Measurements from ENCODE around the gene TBC1D20.
"Not testable (repeated sequence)": the region's sequence is repeated elsewhere in the genome, so short reads cannot be mapped to it uniquely, and the experiment has no call there.

TBC1D20 gene

GRCh38 chr20:478010-478948, 15.9 kb upstream of the TBC1D20 start:
- intact Hi-C loops (cut with DNase I), result loop anchor here (5.0 kb wide), 1 partner anchor 121 kb away; no protein-coding TSS in a partner anchor
- DNase-seq, result no peak

GRCh38 chr20:476561-477249, 14.4 kb upstream of the TBC1D20 start:
- intact Hi-C loops (cut with DNase I), result loop anchor here (5.0 kb wide), 1 partner anchor 119 kb away; no protein-coding TSS in a partner anchor
- DNase-seq, result not testable (repeated sequence)

DNA sequence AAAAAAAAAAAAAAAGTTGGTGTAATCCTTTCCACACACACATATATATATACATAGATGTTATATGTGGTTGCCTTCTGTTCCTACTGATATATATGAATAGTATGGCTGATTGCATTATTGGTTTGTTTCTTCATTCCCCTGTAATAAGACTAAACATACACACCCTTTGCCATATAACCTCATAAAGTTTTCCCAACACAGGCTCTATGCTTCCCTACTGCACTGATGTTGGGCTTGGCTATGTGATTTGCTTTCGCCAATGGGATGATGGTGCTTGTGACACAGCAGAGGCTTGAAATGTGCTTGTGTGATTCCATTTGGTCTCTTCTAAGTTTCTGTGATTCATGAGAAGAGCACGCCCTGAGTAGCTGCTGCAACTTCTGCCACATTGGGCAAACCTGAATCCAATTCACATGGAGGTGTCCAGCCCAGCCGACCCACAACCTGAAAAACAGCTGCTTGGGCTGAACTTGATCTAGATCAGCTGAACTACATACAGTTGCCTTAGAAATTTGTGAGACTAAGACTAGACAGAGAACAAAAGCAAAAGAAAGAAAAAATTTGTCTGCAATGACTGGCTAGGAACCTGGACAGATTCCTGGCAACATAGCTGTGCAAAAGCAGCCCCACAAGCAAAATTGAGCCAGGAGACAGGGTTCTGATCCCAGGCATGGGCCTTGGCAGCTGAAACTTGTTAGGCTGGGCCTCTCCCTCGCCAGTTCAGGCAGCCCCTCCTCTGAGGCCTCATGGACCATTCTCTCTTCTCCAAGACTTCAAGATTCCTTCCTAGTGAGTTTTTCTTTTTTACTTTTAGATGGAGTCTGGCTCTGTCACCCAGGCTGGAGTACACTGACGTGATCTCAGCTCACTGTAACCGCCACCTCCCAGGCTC, 13.4 kb upstream of the TBC1D20 start:
- DNase-seq, result no peak
- intact Hi-C loops (cut with DNase I), result loop anchor here (5.0 kb wide), 1 partner anchor 118 kb away; no protein-coding TSS in a partner anchor

DNA sequence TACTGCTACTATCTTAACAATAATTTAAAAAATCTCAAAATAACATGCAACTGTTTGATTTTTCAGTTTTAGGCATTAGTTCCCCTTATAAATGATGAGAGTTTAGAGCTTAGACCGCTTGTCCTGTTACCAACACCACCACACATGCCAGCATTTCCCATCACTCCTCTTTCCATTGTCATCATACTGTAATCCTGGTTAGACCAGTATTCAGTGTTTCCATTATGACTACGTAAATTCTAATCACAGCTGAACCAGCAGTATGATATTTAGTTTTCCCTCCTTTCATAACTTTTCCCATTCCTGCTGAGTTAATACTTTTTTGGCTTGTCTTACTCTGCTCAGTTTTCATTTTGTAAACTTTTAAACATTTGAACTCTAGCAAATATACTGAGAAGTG, 12.2 kb upstream of the TBC1D20 start:
- DNase-seq, result no peak
- intact Hi-C loops (cut with DNase I), result no loop called here

DNA sequence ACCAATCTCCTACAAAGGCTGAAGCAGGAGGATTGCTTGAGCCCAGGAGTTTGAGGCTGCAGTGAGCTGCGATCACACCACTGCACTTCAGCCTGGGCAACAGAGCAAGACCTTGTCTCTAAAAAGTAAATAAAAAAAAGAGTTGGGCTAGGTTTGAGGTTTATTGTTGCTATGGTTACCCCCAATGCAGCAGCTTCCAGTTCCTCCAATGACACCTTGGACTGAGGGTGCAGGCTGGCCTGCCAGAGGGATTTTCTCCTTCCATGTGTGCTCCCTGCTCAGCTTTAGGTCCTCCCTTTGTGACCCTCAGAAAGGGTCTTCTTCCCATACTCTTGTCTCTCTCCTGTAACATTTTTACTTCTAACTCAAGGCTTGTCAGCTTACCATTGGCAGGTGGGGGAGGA, 10.6 kb upstream of the TBC1D20 start:
- intact Hi-C loops (cut with DNase I), result no loop called here
- DNase-seq, result no peak

DNA sequence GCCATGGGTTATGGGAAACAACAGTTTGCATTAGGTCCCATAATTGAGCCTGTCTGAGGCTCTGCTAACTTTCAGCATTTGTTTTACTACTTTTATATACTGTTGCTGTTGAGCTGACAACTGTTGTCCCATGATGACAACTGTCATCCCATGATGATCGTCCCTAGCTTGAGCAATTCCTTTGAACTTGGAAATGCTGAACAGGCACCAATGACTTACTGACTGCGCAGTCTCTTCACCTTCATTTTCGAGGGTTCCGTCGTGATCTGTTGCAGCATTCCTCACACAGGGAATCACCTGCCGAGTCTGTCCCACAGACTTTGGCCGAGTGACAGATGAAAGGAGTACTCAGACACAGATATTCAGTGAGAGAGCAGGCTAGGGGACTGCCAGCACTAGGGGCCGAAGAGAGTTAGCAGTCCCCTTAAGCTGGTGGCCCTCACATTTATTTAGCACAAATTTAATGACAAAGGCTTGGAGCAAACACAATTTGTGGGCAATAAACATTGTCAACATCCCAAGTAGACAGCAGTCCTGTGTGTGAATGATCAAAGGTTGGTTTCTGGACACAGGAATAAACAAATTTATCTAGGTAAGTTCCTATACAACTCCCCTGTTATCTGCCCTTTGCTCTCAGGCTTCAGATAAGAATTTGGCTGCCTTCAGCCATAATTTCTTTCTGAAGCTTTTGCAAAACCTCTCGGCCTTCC, 10.0 kb upstream of the TBC1D20 start:
- no peak for DNase-seq
- intact Hi-C loops (cut with DNase I), result no loop called here

DNA sequence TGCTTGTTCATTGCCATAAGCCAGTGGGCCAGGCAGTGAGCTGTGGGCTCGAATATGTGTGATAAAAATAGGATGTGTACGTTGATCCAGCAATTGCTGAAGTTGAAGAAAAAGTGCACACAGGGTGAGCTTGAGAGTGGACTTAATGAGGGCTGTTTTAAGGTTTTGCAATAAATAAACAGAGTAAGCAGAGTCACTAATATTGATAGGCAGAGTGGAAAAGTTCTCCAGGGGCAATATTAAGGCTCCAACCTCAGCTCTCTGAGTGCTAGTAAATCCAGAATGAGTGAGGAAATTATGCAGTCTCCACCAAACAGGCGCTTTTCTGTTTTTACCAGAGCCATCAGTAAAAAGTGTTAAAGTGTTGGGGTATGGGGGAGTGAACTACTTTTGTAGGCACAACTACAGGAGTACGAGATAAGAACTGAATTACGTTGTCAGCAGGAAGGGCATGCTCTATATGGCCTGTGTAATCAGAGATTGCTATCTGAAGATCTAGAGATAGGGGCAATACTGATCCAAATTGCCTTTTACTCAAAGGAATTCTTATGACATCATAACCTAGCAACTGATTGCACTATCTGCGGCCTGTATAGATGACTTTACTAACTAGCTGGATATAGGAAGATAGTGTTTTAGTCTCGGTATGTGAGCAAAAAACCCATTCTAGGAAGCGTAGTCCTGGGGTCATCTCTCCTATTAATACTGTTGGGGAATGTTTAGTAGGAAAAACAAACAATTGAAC, 7.6 kb upstream of the TBC1D20 start:
- DNase-seq, result no peak
- intact Hi-C loops (cut with DNase I), result loop anchor here (5.0 kb wide), 1 partner anchor 68 kb away; no protein-coding TSS in a partner anchor

DNA sequence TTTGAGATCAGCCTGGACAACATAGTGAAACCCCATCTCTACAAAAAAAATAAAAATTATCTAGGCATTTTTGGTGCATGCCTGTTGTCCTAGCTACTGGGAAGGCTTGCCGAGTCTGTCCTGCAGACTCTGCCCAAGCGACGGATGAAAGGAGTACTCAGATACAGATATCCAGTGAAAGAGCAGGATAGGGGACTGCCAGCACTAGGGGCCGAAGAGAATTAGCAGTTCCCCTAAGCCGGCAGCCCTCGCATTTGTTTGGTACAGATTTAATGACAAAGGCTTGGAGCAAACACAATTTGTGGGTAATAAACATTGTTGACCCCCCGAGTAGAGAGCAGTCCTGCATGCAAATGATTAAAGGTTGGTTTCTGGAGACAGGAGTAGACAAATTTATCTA, 5.4 kb upstream of the TBC1D20 start:
- DNase-seq, result no peak
- intact Hi-C loops (cut with DNase I), result loop anchor here (5.0 kb wide), 1 partner anchor 65 kb away; no protein-coding TSS in a partner anchor

GRCh38 chr20:461254-462198, 807 bp downstream of the TBC1D20 start:
- intact Hi-C loops (cut with DNase I), result loop anchor here (5.0 kb wide), 1 partner anchor 109 kb away; no protein-coding TSS in a partner anchor
- peak in 39 of 42 donors; percentile 5 to 73 (median 42) for DNase-seq

DNA sequence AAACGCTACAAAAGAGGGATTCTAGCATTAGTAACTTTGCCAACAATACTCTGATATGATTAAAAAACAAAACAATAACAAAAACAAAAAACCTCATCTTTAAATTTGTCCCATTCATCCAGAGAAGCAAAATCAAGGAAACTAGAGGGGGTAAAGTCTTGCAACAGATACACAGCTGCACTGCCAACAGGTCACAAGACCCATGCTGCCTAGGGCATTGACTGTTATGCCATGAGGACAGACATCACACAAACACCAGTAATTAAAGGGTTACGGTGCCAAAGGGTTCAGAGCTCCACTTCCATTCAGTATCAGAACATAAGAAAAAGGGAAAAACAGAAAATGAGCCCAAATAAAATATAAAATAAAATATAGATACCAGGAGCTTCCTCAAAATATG, 1.6 kb downstream of the TBC1D20 start:
- intact Hi-C loops (cut with DNase I), result loop anchor here (5.0 kb wide), 1 partner anchor 108 kb away; no protein-coding TSS in a partner anchor
- peak in 11 of 42 donors; percentile 10 to 58 (median 28) for DNase-seq

GRCh38 chr20:460180-460579, 2.2 kb downstream of the TBC1D20 start:
- intact Hi-C loops (cut with DNase I), result loop anchor here (5.0 kb wide), 1 partner anchor 108 kb away; no protein-coding TSS in a partner anchor
- no peak for DNase-seq

GRCh38 chr20:458776-459175, 3.6 kb downstream of the TBC1D20 start:
- intact Hi-C loops (cut with DNase I), result no loop called here
- DNase-seq, result no peak

- intact Hi-C loops (cut with DNase I), result no loop called here
- DNase-seq, result no peak
Observed at GRCh38 chr20:454951-455350, 7.4 kb downstream of the TBC1D20 start.

DNA sequence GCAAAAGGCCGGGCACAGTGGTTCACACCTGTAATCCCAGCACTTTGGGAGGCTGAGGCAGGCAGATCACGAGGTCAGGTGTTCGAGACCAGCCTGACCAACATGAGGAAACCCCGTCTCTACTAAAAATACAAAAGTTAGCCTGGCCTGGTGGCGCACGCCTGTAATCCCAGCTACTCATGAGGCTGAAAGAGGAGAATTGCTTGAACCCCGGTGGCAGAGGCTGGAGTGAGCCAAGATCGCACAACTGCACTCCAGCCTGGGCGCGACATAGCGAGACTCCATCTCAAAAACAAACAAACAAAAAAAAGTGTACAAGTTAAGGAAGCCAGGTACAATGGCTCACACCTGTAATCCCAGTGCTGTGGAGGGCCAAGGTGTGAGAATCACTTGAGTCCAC, 10.3 kb downstream of the TBC1D20 start:
- DNase-seq; intact Hi-C loops (cut with DNase I): not testable (repeated sequence)

GRCh38 chr20:445514-446336, 16.6 kb downstream of the TBC1D20 start:
- DNase-seq, result no peak
- intact Hi-C loops (cut with DNase I), result no loop called here

Measured in head of caudate nucleus (tissue), 42 donors.